ENCODE data around the gene PTGDR.

Gene PTGDR

GRCh38 chr14:52283099-52283498, 15.6 kb downstream of the PTGDR start:
- no peak overlapping the region for H3K4me3 ChIP-seq (replicated peaks in 1 of 2; ENCODE audit: low read depth in 2 of 2, low read length in 2 of 2)
- TF ChIP-seq CTCF (IDR thresholded peaks at IDR 0.05; ENCODE audit: low read depth, low read length): no peak
- DNase-seq (ENCODE audit: low read depth in 2 of 2): no peak

GRCh38 chr14:52286661-52287649, 19.5 kb downstream of the PTGDR start:
- no peak for TF ChIP-seq CTCF (IDR thresholded peaks at IDR 0.05; ENCODE audit: low read depth, low read length)
- DNase-seq (ENCODE audit: low read depth in 2 of 2): peak in 1 of 2 donors; percentile 27
- H3K4me3 ChIP-seq (replicated peaks in 1 of 2; ENCODE audit: low read depth in 2 of 2, low read length in 2 of 2): no peak overlapping the region

- TF ChIP-seq CTCF (IDR thresholded peaks at IDR 0.05; ENCODE audit: low read depth, low read length): no peak
- no peak overlapping the region for H3K4me3 ChIP-seq (replicated peaks in 1 of 2; ENCODE audit: low read depth in 2 of 2, low read length in 2 of 2)
- no peak for DNase-seq (ENCODE audit: low read depth in 2 of 2)
Measured at GRCh38 chr14:52296378-52296777, 28.9 kb downstream of the PTGDR start.

GRCh38 chr14:52298795-52299194, 31.3 kb downstream of the PTGDR start:
- no peak for DNase-seq (ENCODE audit: low read depth in 2 of 2)
- no peak for TF ChIP-seq CTCF (IDR thresholded peaks at IDR 0.05; ENCODE audit: low read depth, low read length)
- H3K4me3 ChIP-seq (replicated peaks in 1 of 2; ENCODE audit: low read depth in 2 of 2, low read length in 2 of 2): no peak overlapping the region

- TF ChIP-seq CTCF (IDR thresholded peaks at IDR 0.05; ENCODE audit: low read depth, low read length): peak; percentile 45
- no peak overlapping the region for H3K4me3 ChIP-seq (replicated peaks in 1 of 2; ENCODE audit: low read depth in 2 of 2, low read length in 2 of 2)
- peak; percentile 72 to 76 for DNase-seq (ENCODE audit: low read depth in 2 of 2)
Measured at GRCh38 chr14:52299692-52300278, 32.3 kb downstream of the PTGDR start.

- no peak for DNase-seq (ENCODE audit: low read depth in 2 of 2)
- no peak overlapping the region for H3K4me3 ChIP-seq (replicated peaks in 1 of 2; ENCODE audit: low read depth in 2 of 2, low read length in 2 of 2)
- no peak for TF ChIP-seq CTCF (IDR thresholded peaks at IDR 0.05; ENCODE audit: low read depth, low read length)
Measured at GRCh38 chr14:52303236-52303635, 35.7 kb downstream of the PTGDR start.

All from cardiac fibroblast (primary cell).